A549 treated with ZK216348 at 1 μM for 4 hours (cell line): ENCODE measurements around the gene CACYBP. TPM values are rescaled to one million over a fixed set of nuclear protein-coding genes. Genes with fewer than 3 reads are reported as not detected.

Experiments used
- total RNA-seq: library from RNA; stranded (reverse); fragments of 200-300 nt; extraction: Qiagen RNA extraction; gene quantifications from 5 replicates; pipeline ENCODE4 v1.2.3, GENCODE V29; 2022; ENCODE audit warnings: low read depth

CACYBP gene
- 159 to 341 TPM (median 192 TPM) in 5 replicates for total RNA-seq

GRCh38 chr1:174999936-175000696 lies at the start of gene CACYBP:
CACYBP (plus strand) TSS chr1:174999947; CDS start chr1:175000181, 234 bp downstream.

GRCh38 chr1:175023043-175023921 lies 23.5 kb downstream of the CACYBP start, which contains the start of gene MRPS14:
MRPS14 (minus strand) TSS chr1:175023425; CDS start chr1:175023408, 17 bp downstream.

Other genes with a start within 250 kb of the CACYBP start
- 20.4 to 27.8 TPM (median 23.2 TPM) in 5 replicates for gene MRPS14, start 23.5 kb downstream of the CACYBP start, total RNA-seq
- gene TNN, start 67.9 kb downstream of the CACYBP start, total RNA-seq, result not detected in 5 replicates
- 0.56 to 0.92 TPM (median 0.74 TPM) in 5 replicates for gene KIAA0040, start 192.8 kb downstream of the CACYBP start, total RNA-seq